Measurements from ENCODE around the gene PI4K2B.
A peak's percentile ranks its signal among the peaks of the same experiment; 100 is the strongest.
"Not testable (repeated sequence)": the region's sequence is repeated elsewhere in the genome, so short reads cannot be mapped to it uniquely, and the experiment has no call there.

The PI4K2B gene

GRCh38 chr4:25212822-25213221, 21.0 kb upstream of the PI4K2B start:
- H3K36me3 ChIP-seq (ENCODE audit: control insufficient read depth in 4 of 4, insufficient read depth in 4 of 4, low read length in 3 of 4): no peaks in the 10 kb centered on the region
- DNase-seq: no peak
- no peak overlapping the region for H3K4me3 ChIP-seq (ENCODE audit: control insufficient read depth in 1 of 7, extremely low read depth in 1 of 7, insufficient read depth in 4 of 7, low read depth in 2 of 7, low read length in 6 of 7)
- peaks cover 0 to 26% (median 8%) of the 10 kb centered on the region in 5 experiments for H3K9me3 ChIP-seq (ENCODE audit: control extremely low read depth in 1 of 5, control insufficient read depth in 4 of 5, insufficient read depth in 2 of 5, low read depth in 1 of 5, low read length in 4 of 5)
- ChIA-PET CTCF (no interaction called here), POLR2A (no interaction called here)
- H3K27me3 ChIP-seq (replicated peaks in 2 of 5; ENCODE audit: control insufficient read depth in 4 of 5, insufficient read depth in 5 of 5, low read length in 4 of 5): no peaks in the 10 kb centered on the region
- no peaks in the 10 kb centered on the region for H3K4me1 ChIP-seq (ENCODE audit: control extremely low read depth in 1 of 4, control insufficient read depth in 4 of 4, insufficient read depth in 4 of 4, low read length in 3 of 4)
- 100% methylated on average over 1 of the region's 1 CpG for WGBS (ENCODE audit: insufficient coverage)
- H3K27ac ChIP-seq (ENCODE audit: insufficient read depth in 1 of 2, low read depth in 1 of 2, low read length in 2 of 2, poor library complexity in 1 of 2, severe bottlenecking in 2 of 2): no peak overlapping the region

- Histone ChIP-seq H3K36me3 (ENCODE audit: control insufficient read depth in 4 of 4, insufficient read depth in 4 of 4, low read length in 3 of 4) (no peaks in the 10 kb centered on the region), H3K27me3 (replicated peaks in 2 of 5; ENCODE audit: control insufficient read depth in 4 of 5, insufficient read depth in 5 of 5, low read length in 4 of 5) (no peaks in the 10 kb centered on the region), H3K27ac (ENCODE audit: insufficient read depth in 1 of 2, low read depth in 1 of 2, low read length in 2 of 2, poor library complexity in 1 of 2, severe bottlenecking in 2 of 2) (no peak overlapping the region), H3K4me3 (ENCODE audit: control insufficient read depth in 1 of 7, extremely low read depth in 1 of 7, insufficient read depth in 4 of 7, low read depth in 2 of 7, low read length in 6 of 7) (no peak overlapping the region), H3K4me1 (ENCODE audit: control extremely low read depth in 1 of 4, control insufficient read depth in 4 of 4, insufficient read depth in 4 of 4, low read length in 3 of 4) (no peaks in the 10 kb centered on the region), H3K9me3 (ENCODE audit: control extremely low read depth in 1 of 5, control insufficient read depth in 4 of 5, insufficient read depth in 2 of 5, low read depth in 1 of 5, low read length in 4 of 5) (peaks cover 0 to 30% (median 8%) of the 10 kb centered on the region in 5 experiments)
- no peak for DNase-seq
- ChIA-PET CTCF (interaction anchor here (1.5 kb wide), 1 partner anchor 19 kb away, joined by 4 read pairs; no protein-coding TSS in a partner anchor), POLR2A (no interaction called here)
- 91% methylated on average over 2 of the region's 3 CpGs for WGBS (ENCODE audit: insufficient coverage)
Measured at GRCh38 chr4:25213347-25213979, 20.4 kb upstream of the PI4K2B start.

GRCh38 chr4:25214750-25215149, 19.1 kb upstream of the PI4K2B start:
- CTCF ChIA-PET; H3K27ac ChIP-seq (ENCODE audit: insufficient read depth in 1 of 2, low read depth in 1 of 2, low read length in 2 of 2, poor library complexity in 1 of 2, severe bottlenecking in 2 of 2); H3K27me3 ChIP-seq (replicated peaks in 2 of 5; ENCODE audit: control insufficient read depth in 4 of 5, insufficient read depth in 5 of 5, low read length in 4 of 5); H3K36me3 ChIP-seq (ENCODE audit: control insufficient read depth in 4 of 4, insufficient read depth in 4 of 4, low read length in 3 of 4); H3K4me1 ChIP-seq (ENCODE audit: control extremely low read depth in 1 of 4, control insufficient read depth in 4 of 4, insufficient read depth in 4 of 4, low read length in 3 of 4); POLR2A ChIA-PET; H3K4me3 ChIP-seq (ENCODE audit: control insufficient read depth in 1 of 7, extremely low read depth in 1 of 7, insufficient read depth in 4 of 7, low read depth in 2 of 7, low read length in 6 of 7); DNase-seq: not testable (repeated sequence)
- 100% methylated on average over 1 of the region's 1 CpG for WGBS (ENCODE audit: insufficient coverage)
- H3K9me3 ChIP-seq (ENCODE audit: control extremely low read depth in 1 of 5, control insufficient read depth in 4 of 5, insufficient read depth in 2 of 5, low read depth in 1 of 5, low read length in 4 of 5): peaks cover 0 to 33% (median 8%) of the 10 kb centered on the region in 5 experiments

- H3K9me3 ChIP-seq (ENCODE audit: control extremely low read depth in 1 of 5, control insufficient read depth in 4 of 5, insufficient read depth in 2 of 5, low read depth in 1 of 5, low read length in 4 of 5): peaks cover under 1 to 40% (median 8%) of the 10 kb centered on the region in 5 experiments
- CTCF ChIA-PET: no interaction called here
- no peaks in the 10 kb centered on the region for H3K4me1 ChIP-seq (ENCODE audit: control extremely low read depth in 1 of 4, control insufficient read depth in 4 of 4, insufficient read depth in 4 of 4, low read length in 3 of 4)
- POLR2A ChIA-PET: no interaction called here
- H3K36me3 ChIP-seq (ENCODE audit: control insufficient read depth in 4 of 4, insufficient read depth in 4 of 4, low read length in 3 of 4): no peaks in the 10 kb centered on the region
- H3K27ac ChIP-seq (ENCODE audit: insufficient read depth in 1 of 2, low read depth in 1 of 2, low read length in 2 of 2, poor library complexity in 1 of 2, severe bottlenecking in 2 of 2): no peak overlapping the region
- no peaks in the 10 kb centered on the region for H3K27me3 ChIP-seq (replicated peaks in 2 of 5; ENCODE audit: control insufficient read depth in 4 of 5, insufficient read depth in 5 of 5, low read length in 4 of 5)
- DNase-seq: no peak
- no peak overlapping the region for H3K4me3 ChIP-seq (ENCODE audit: control insufficient read depth in 1 of 7, extremely low read depth in 1 of 7, insufficient read depth in 4 of 7, low read depth in 2 of 7, low read length in 6 of 7)
- WGBS (ENCODE audit: insufficient coverage): 100% methylated on average over 1 of the region's 1 CpG
Measured at GRCh38 chr4:25215511-25215910, 18.3 kb upstream of the PI4K2B start.

DNA sequence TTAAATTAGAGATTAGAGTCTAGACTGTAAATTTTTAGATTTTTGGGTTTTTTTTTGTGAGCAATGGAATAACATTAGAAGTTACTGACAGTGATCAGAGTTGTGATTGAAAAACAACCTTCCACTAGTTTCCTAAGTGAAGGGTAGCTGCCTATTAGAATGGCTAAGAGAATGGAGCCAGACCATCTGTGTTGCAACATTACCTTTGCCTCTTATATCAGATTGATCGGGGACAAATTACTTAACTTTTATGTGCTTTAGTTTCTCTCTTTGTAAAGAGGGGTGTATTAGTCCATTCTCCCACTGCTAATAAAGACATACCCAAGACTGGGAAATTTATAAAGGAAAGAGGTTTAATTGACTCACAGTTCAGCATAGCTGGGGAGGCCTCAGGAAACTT, 12.5 kb upstream of the PI4K2B start:
- Histone ChIP-seq H3K9me3 (ENCODE audit: control extremely low read depth in 1 of 5, control insufficient read depth in 4 of 5, insufficient read depth in 2 of 5, low read depth in 1 of 5, low read length in 4 of 5) (peaks cover 9 to 53% (median 21%) of the 10 kb centered on the region in 5 experiments), H3K36me3 (ENCODE audit: control insufficient read depth in 4 of 4, insufficient read depth in 4 of 4, low read length in 3 of 4) (no peaks in the 10 kb centered on the region), H3K27me3 (replicated peaks in 2 of 5; ENCODE audit: control insufficient read depth in 4 of 5, insufficient read depth in 5 of 5, low read length in 4 of 5) (no peaks in the 10 kb centered on the region), H3K4me1 (ENCODE audit: control extremely low read depth in 1 of 4, control insufficient read depth in 4 of 4, insufficient read depth in 4 of 4, low read length in 3 of 4) (no peaks in the 10 kb centered on the region), H3K27ac (ENCODE audit: insufficient read depth in 1 of 2, low read depth in 1 of 2, low read length in 2 of 2, poor library complexity in 1 of 2, severe bottlenecking in 2 of 2) (no peak overlapping the region), H3K4me3 (ENCODE audit: control insufficient read depth in 1 of 7, extremely low read depth in 1 of 7, insufficient read depth in 4 of 7, low read depth in 2 of 7, low read length in 6 of 7) (no peak overlapping the region)
- DNase-seq: no peak
- ChIA-PET POLR2A (no interaction called here), CTCF (no interaction called here)
- no CpG with 5 or more reads among the region's 1 CpG for WGBS (ENCODE audit: insufficient coverage)

- Histone ChIP-seq H3K4me3 (ENCODE audit: control insufficient read depth in 1 of 7, extremely low read depth in 1 of 7, insufficient read depth in 4 of 7, low read depth in 2 of 7, low read length in 6 of 7) (no peak overlapping the region), H3K27ac (ENCODE audit: insufficient read depth in 1 of 2, low read depth in 1 of 2, low read length in 2 of 2, poor library complexity in 1 of 2, severe bottlenecking in 2 of 2) (no peak overlapping the region), H3K4me1 (ENCODE audit: control extremely low read depth in 1 of 4, control insufficient read depth in 4 of 4, insufficient read depth in 4 of 4, low read length in 3 of 4) (no peaks in the 10 kb centered on the region), H3K9me3 (ENCODE audit: control extremely low read depth in 1 of 5, control insufficient read depth in 4 of 5, insufficient read depth in 2 of 5, low read depth in 1 of 5, low read length in 4 of 5) (peaks cover 16 to 62% (median 22%) of the 10 kb centered on the region in 5 experiments), H3K36me3 (ENCODE audit: control insufficient read depth in 4 of 4, insufficient read depth in 4 of 4, low read length in 3 of 4) (no peaks in the 10 kb centered on the region), H3K27me3 (replicated peaks in 2 of 5; ENCODE audit: control insufficient read depth in 4 of 5, insufficient read depth in 5 of 5, low read length in 4 of 5) (no peaks in the 10 kb centered on the region)
- 90% methylated on average over 2 of the region's 7 CpGs for WGBS (ENCODE audit: insufficient coverage)
- ChIA-PET POLR2A (no interaction called here), CTCF (interaction anchor here (1.5 kb wide), 1 partner anchor 9 kb away, joined by 6 read pairs; no protein-coding TSS in a partner anchor)
- peak; percentile 64 to 82 (median 81) for DNase-seq
Measured at GRCh38 chr4:25223802-25224375, 9.9 kb upstream of the PI4K2B start.

DNA sequence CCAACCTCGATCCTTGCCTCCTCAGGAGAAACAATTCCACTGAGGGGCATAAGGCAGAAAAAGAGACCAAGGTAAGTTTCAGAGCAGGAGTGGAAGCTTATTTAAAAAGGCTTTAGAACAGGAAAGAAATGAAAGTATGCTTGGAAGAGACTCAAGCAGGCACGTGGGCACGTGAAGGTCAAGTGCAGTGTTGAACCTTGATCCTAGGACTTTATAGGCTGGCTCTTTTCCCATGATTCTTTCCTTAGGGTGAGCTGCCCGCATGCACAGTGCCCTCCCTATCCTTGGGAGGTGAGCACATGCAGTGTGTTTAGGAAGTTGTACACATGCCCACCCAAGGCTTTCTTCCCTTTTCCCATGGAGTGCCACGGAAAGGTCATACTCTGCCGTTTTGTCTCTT, 4.0 kb upstream of the PI4K2B start:
- WGBS (ENCODE audit: insufficient coverage): 94% methylated on average over 5 of the region's 6 CpGs
- no peak overlapping the region for H3K4me3 ChIP-seq (ENCODE audit: control insufficient read depth in 1 of 7, extremely low read depth in 1 of 7, insufficient read depth in 4 of 7, low read depth in 2 of 7, low read length in 6 of 7)
- peaks cover 15 to 38% (median 18%) of the 10 kb centered on the region in 5 experiments for H3K9me3 ChIP-seq (ENCODE audit: control extremely low read depth in 1 of 5, control insufficient read depth in 4 of 5, insufficient read depth in 2 of 5, low read depth in 1 of 5, low read length in 4 of 5)
- no peak overlapping the region for H3K27ac ChIP-seq (ENCODE audit: insufficient read depth in 1 of 2, low read depth in 1 of 2, low read length in 2 of 2, poor library complexity in 1 of 2, severe bottlenecking in 2 of 2)
- H3K4me1 ChIP-seq (ENCODE audit: control extremely low read depth in 1 of 4, control insufficient read depth in 4 of 4, insufficient read depth in 4 of 4, low read length in 3 of 4): peaks cover 0 to 7% (median 0%) of the 10 kb centered on the region in 4 experiments
- no peaks in the 10 kb centered on the region for H3K27me3 ChIP-seq (replicated peaks in 2 of 5; ENCODE audit: control insufficient read depth in 4 of 5, insufficient read depth in 5 of 5, low read length in 4 of 5)
- DNase-seq: no peak
- CTCF ChIA-PET: no interaction called here
- POLR2A ChIA-PET: no interaction called here
- no peaks in the 10 kb centered on the region for H3K36me3 ChIP-seq (ENCODE audit: control insufficient read depth in 4 of 4, insufficient read depth in 4 of 4, low read length in 3 of 4)

All from common myeloid progenitor, CD34-positive (primary cell).